Suprapubic skin (tissue), 4 donors: ENCODE results near the gene MORC4.

Experiments used
- CTCF ChIP-seq, 2 donors: fragments of 200-600 bp in 1 of 2; fragments of 450-650 bp in 1 of 2; sonication (generic) in 1 of 2; IDR thresholded peaks; one replicate each; pipeline ENCODE4 v1.5.1; 2016 to 2019; ENCODE audit warnings: antibody characterized with exemption in 2 of 2, mild to moderate bottlenecking in 1 of 2, moderate library complexity in 1 of 2
- EP300 ChIP-seq: sonication (generic); formaldehyde crosslinking; IDR thresholded peaks from one replicate; pipeline ENCODE4 v1.6.1; 2017; ENCODE audit warnings: antibody characterized with exemption
- POLR2A ChIP-seq, 2 donors: fragments of 450-650 bp; IDR thresholded peaks; one replicate each; pipeline ENCODE4 v1.6.1; 2017; ENCODE audit warnings: antibody characterized with exemption in 2 of 2, mild to moderate bottlenecking in 2 of 2, moderate library complexity in 2 of 2
- POLR2AphosphoS5 ChIP-seq, 3 donors: sonication (generic); formaldehyde crosslinking; IDR thresholded peaks; one replicate each; pipeline ENCODE4 v1.6.1; 2017; ENCODE audit warnings: antibody characterized with exemption in 3 of 3

GRCh38 chrX:106980952-106981626 is 18.9 kb downstream of the MORC4 start:
- TF ChIP-seq CTCF (IDR thresholded peaks at IDR 0.05) (no peak), POLR2A (IDR thresholded peaks at IDR 0.05) (no peak), EP300 (no peak), POLR2AphosphoS5 (IDR thresholded peaks at IDR 0.05) (no peak)
